ENCODE results near the gene PSMA2.

- TF ChIP-seq CTCF (IDR thresholded peaks at IDR 0.05; ENCODE audit: insufficient read depth, low read length, poor library complexity, severe bottlenecking) (no peak), EZH2phosphoT487 (conservative IDR thresholded peaks at IDR 0.05; ENCODE audit: low read length) (no peak)
Observed at GRCh38 chr7:42893346-42894240, 38.4 kb downstream of the PSMA2 start.
